Neural cell (in vitro differentiated cells): Measurements from ENCODE around the gene BRD3OS. TPM values are rescaled to one million over a fixed set of nuclear protein-coding genes. Genes with fewer than 3 reads are reported as not detected.

ENCODE experiments used
- H2AFZ ChIP-seq: fragments of 200-600, 300-800 bp; sonication (generic), shearing (Covaris generic); 2 replicates; pipeline ENCODE4 v1.6.0; 2014; ENCODE audit warnings: low read depth, mild to moderate bottlenecking, antibody characterized with exemption, low read length, moderate library complexity
- H3F3A ChIP-seq: fragments of 200-600 bp; shearing (Covaris generic); 2 replicates; pipeline ENCODE4 v1.6.1; 2016; ENCODE audit warnings: mild to moderate bottlenecking, moderate library complexity, mixed read lengths, antibody characterized with exemption, low read length; ENCODE audit not compliant: insufficient read depth, poor library complexity, severe bottlenecking
- H3K27ac ChIP-seq: fragments of 200-600, 300-800 bp; sonication (generic), shearing (Covaris generic); 2 replicates; pipeline ENCODE4 v1.5.1; 2014; ENCODE audit warnings: mild to moderate bottlenecking, low read length, moderate library complexity
- H3K27me3 ChIP-seq: fragments of 300-800, 200-600 bp; sonication (generic), shearing (Covaris generic); 2 replicates; pipeline ENCODE4 v1.6.0; 2014; ENCODE audit warnings: mild to moderate bottlenecking, low read depth, low read length, moderate library complexity; ENCODE audit not compliant: insufficient read depth
- H3K36me3 ChIP-seq: fragments of 300-800, 200-600 bp; sonication (generic), shearing (Covaris generic); 2 replicates; pipeline ENCODE4 v1.5.1; 2014; ENCODE audit warnings: mild to moderate bottlenecking, antibody characterized with exemption, low read length, moderate library complexity; ENCODE audit not compliant: insufficient read depth
- H3K4me2 ChIP-seq: fragments of 300-800, 200-600 bp; sonication (generic), shearing (Covaris generic); 2 replicates; pipeline ENCODE4 v1.6.0; 2014; ENCODE audit warnings: mild to moderate bottlenecking, low read length
- H3K4me3 ChIP-seq: fragments of 300-800, 200-600 bp; sonication (generic), shearing (Covaris generic); 2 replicates; pipeline ENCODE4 v1.5.1; 2014; ENCODE audit warnings: mild to moderate bottlenecking, low read length, moderate library complexity
- H3K79me2 ChIP-seq: fragments of 200-600 bp; shearing (Covaris generic); replicated peaks from 2 replicates; pipeline ENCODE4 v1.6.0; 2014; ENCODE audit warnings: mild to moderate bottlenecking, low read length, moderate library complexity; ENCODE audit not compliant: insufficient read depth
- H3K9ac ChIP-seq: fragments of 300-800, 200-600 bp; sonication (generic), shearing (Covaris generic); 2 replicates; pipeline ENCODE4 v1.6.1; 2016; ENCODE audit warnings: mild to moderate bottlenecking, low read length, mixed read lengths
- H3K9me2 ChIP-seq: fragments of 200-600 bp; shearing (Covaris generic); 2 replicates; pipeline ENCODE4 v1.6.1; 2016; ENCODE audit warnings: mild to moderate bottlenecking, low read length, mixed read lengths; ENCODE audit not compliant: insufficient read depth
- H3K9me3 ChIP-seq: fragments of 200-600, 300-800 bp; sonication (generic), shearing (Covaris generic); 2 replicates; pipeline ENCODE4 v1.6.1; 2016; ENCODE audit warnings: mild to moderate bottlenecking, mixed run types, low read length, moderate library complexity, mixed read lengths
- H4K20me1 ChIP-seq: fragments of 200-600 bp; shearing (Covaris generic); 2 replicates; pipeline ENCODE4 v1.6.1; 2016; ENCODE audit warnings: mild to moderate bottlenecking, mixed run types; ENCODE audit not compliant: insufficient read depth
- EP300 ChIP-seq: fragments of 450-650 bp; conservative IDR thresholded peaks from 2 replicates; pipeline ENCODE4 v1.6.1; 2014; ENCODE audit warnings: antibody characterized with exemption, mild to moderate bottlenecking, moderate library complexity; ENCODE audit not compliant: poor library complexity, severe bottlenecking
- EZH2 ChIP-seq: fragments of 200-600, 300-800 bp; shearing (Covaris generic), sonication (generic); IDR thresholded peaks from 2 replicates; pipeline ENCODE4 v1.6.1; 2014; ENCODE audit warnings: antibody characterized with exemption, low read length, borderline replicate concordance, mild to moderate bottlenecking; ENCODE audit not compliant: insufficient read depth, poor library complexity, severe bottlenecking
- MXI1 ChIP-seq: fragments of 450-650 bp; conservative IDR thresholded peaks from 2 replicates; pipeline ENCODE4 v1.6.1; 2014; ENCODE audit warnings: antibody characterized with exemption, mild to moderate bottlenecking; ENCODE audit not compliant: poor library complexity, severe bottlenecking
- POLR2AphosphoS5 ChIP-seq: IDR thresholded peaks from 2 replicates; pipeline ENCODE4 v1.6.1; 2012
- RAD21 ChIP-seq: fragments of 450-650 bp; conservative IDR thresholded peaks from 2 replicates; pipeline ENCODE4 v1.6.1; 2014; ENCODE audit warnings: antibody characterized with exemption, mild to moderate bottlenecking, moderate library complexity
- REST ChIP-seq: IDR thresholded peaks from 2 replicates; pipeline ENCODE4 v1.6.1; 2012; ENCODE audit warnings: borderline replicate concordance
- SMC3 ChIP-seq: fragments of 450-650 bp; conservative IDR thresholded peaks from 2 replicates; pipeline ENCODE4 v1.6.1; 2014; ENCODE audit warnings: antibody characterized with exemption, mild to moderate bottlenecking, moderate library complexity; ENCODE audit not compliant: poor library complexity
- TAF1 ChIP-seq: IDR thresholded peaks from 2 replicates; pipeline ENCODE4 v1.6.1; 2012; ENCODE audit warnings: low read depth
- polyA plus RNA-seq: library from polyadenylated mRNA; depleted of rRNA; stranded (reverse); fragments of >200 nt; gene quantifications from 2 replicates; pipeline ENCODE4 v1.2.3, GENCODE V29; 2014
- TF ChIP-seq, protein P1 (sequence below): fragments of 450-650 bp; IDR thresholded peaks from 2 replicates; pipeline ENCODE4 v1.5.1; 2014; ENCODE audit warnings: antibody characterized with exemption, mild to moderate bottlenecking, moderate library complexity; ENCODE audit not compliant: poor library complexity, severe bottlenecking

BRD3OS gene
- polyA plus RNA-seq, 1 donor from 2014 or later = 49.5 TPM

GRCh38 chr9:134014946-134015345 is 10.3 kb upstream of the BRD3OS start:
- Histone ChIP-seq H3K36me3 (no peaks in the 10 kb centered on the region), H3K9ac (no peak overlapping the region), H3K4me3 (no peak overlapping the region), H3K9me2 (no peaks in the 10 kb centered on the region), H3F3A (no peaks in the 10 kb centered on the region), H3K79me2 (no peaks in the 10 kb centered on the region), H3K9me3 (no peaks in the 10 kb centered on the region), H3K4me2 (no peak overlapping the region), H2AFZ (no peak overlapping the region), H4K20me1 (no peaks in the 10 kb centered on the region), H3K27me3 (no peaks in the 10 kb centered on the region), H3K27ac (no peak overlapping the region)
- no peak for TF ChIP-seq REST
- TF ChIP-seq EZH2 = no peak
- TF ChIP-seq RAD21 = no peak
- no peak for TF ChIP-seq MXI1
- TF ChIP-seq, protein P1, sequence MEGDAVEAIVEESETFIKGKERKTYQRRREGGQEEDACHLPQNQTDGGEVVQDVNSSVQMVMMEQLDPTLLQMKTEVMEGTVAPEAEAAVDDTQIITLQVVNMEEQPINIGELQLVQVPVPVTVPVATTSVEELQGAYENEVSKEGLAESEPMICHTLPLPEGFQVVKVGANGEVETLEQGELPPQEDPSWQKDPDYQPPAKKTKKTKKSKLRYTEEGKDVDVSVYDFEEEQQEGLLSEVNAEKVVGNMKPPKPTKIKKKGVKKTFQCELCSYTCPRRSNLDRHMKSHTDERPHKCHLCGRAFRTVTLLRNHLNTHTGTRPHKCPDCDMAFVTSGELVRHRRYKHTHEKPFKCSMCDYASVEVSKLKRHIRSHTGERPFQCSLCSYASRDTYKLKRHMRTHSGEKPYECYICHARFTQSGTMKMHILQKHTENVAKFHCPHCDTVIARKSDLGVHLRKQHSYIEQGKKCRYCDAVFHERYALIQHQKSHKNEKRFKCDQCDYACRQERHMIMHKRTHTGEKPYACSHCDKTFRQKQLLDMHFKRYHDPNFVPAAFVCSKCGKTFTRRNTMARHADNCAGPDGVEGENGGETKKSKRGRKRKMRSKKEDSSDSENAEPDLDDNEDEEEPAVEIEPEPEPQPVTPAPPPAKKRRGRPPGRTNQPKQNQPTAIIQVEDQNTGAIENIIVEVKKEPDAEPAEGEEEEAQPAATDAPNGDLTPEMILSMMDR = no peak
- no peak for TF ChIP-seq EP300
- no peak for TF ChIP-seq SMC3
- TF ChIP-seq POLR2AphosphoS5 = no peak
- TF ChIP-seq TAF1 = no peak

GRCh38 chr9:134024214-134024792 is 978 bp upstream of the BRD3OS start:
- Histone ChIP-seq H3K4me3 (peak overlapping the region; percentile 53), H4K20me1 (no peaks in the 10 kb centered on the region), H3K4me2 (peak overlapping the region; percentile 64), H3F3A (no peaks in the 10 kb centered on the region), H3K79me2 (peaks cover 12% of the 10 kb centered on the region), H3K36me3 (no peaks in the 10 kb centered on the region), H3K9me3 (no peaks in the 10 kb centered on the region), H3K27me3 (no peaks in the 10 kb centered on the region), H2AFZ (peak overlapping the region; percentile 11), H3K27ac (peak overlapping the region; percentile 64), H3K9me2 (no peaks in the 10 kb centered on the region), H3K9ac (peak overlapping the region; percentile 45)
- TF ChIP-seq MXI1 (no peak), RAD21 (no peak), TAF1 (no peak), REST (no peak), POLR2AphosphoS5 (no peak), EZH2 (no peak), EP300 (no peak), SMC3 (no peak)
- TF ChIP-seq, protein P1 = no peak
